GM12878 (cell line): ENCODE measurements around the gene NFU1. TPM values are rescaled to one million over a fixed set of nuclear protein-coding genes. Genes with fewer than 3 reads are reported as not detected.

Experiments
- ATAC-seq: fragments of 200-7000 bp; cut with Tn5 transposase; 3 replicates; pipeline ENCODE4 v1.9.1; 2020; ENCODE audit warnings: mild to moderate bottlenecking, moderate library complexity
- BruUV-seq: library from RNA; stranded (reverse); fragments of 400-500 nt; replicated peaks from 2 replicates; lab custom pipeline; 2021; lab: Mats Ljungman, UMichigan
- CTCF ChIA-PET: fragments of 300-600 bp; sonication (Branson Sonifier 250); formaldehyde crosslinking; extraction: SDS; loops from one replicate; lab custom pipeline; 2021; ENCODE audit warnings: inconsistent platforms; lab: Yijun Ruan, JAX
- POLR2A ChIA-PET: fragments of 350-600 bp; formaldehyde crosslinking; extraction: SDS; loops from one replicate; lab custom pipeline; 2021; ENCODE audit warnings: inconsistent platforms; lab: Charles Lee
- RAD21 ChIA-PET: fragments of 300-600 bp; sonication (Branson Sonifier 250); formaldehyde crosslinking; loops from one replicate; lab custom pipeline; 2023; ENCODE audit warnings: antibody characterized with exemption; ENCODE audit not compliant: unreplicated experiment; lab: Charles Lee
- SMC1A ChIA-PET: fragments of 300-600 bp; sonication (Branson Sonifier 250); formaldehyde crosslinking; loops from one replicate; lab custom pipeline; 2023; ENCODE audit not compliant: unreplicated experiment, uncharacterized antibody; lab: Charles Lee
- DNase-seq: peaks from one replicate; pipeline ENCODE4 v3.0.0-alpha.2; 2011; ENCODE audit warnings: low read depth, low spot score
- FAIRE-seq: peaks from 3 replicates; lab custom pipeline; 2011; peaks lifted over from hg19 to GRCh38; lab: Jason Lieb, UNC
- H2AFZ ChIP-seq: 2 replicates; pipeline ENCODE4 v1.6.0; 2011; ENCODE audit warnings: low read depth, low read length, control low read depth; ENCODE audit not compliant: control insufficient read depth
- H3K27ac ChIP-seq: 2 replicates; pipeline ENCODE4 v1.5.1; 2011; ENCODE audit warnings: control low read depth; ENCODE audit not compliant: control insufficient read depth, insufficient read depth
- H3K27me3 ChIP-seq, 2 experiments: replicated peaks in 1 of 2; 2 replicates each; pipeline versions ENCODE4 v1.6.0 to v1.6.1; 2011; ENCODE audit warnings: low read length in 1 of 2; ENCODE audit not compliant: control insufficient read depth in 2 of 2, insufficient read depth in 2 of 2
- H3K36me3 ChIP-seq, 2 experiments: 2 replicates each; pipeline ENCODE4 v1.5.1; 2011; ENCODE audit warnings: low read length in 1 of 2; ENCODE audit not compliant: control insufficient read depth in 2 of 2, insufficient read depth in 2 of 2
- H3K4me1 ChIP-seq: 2 replicates; pipeline ENCODE4 v1.6.1; 2011; ENCODE audit warnings: mild to moderate bottlenecking, low read length, moderate library complexity, mixed read lengths; ENCODE audit not compliant: control insufficient read depth, insufficient read depth
- H3K4me2 ChIP-seq: 2 replicates; pipeline ENCODE4 v1.6.0; 2011; ENCODE audit warnings: control low read depth; ENCODE audit not compliant: control insufficient read depth, insufficient read depth
- H3K4me3 ChIP-seq: fragments of 200-600 bp; sonication (generic); 2 replicates; pipeline ENCODE4 v1.5.1; 2016
- H3K79me2 ChIP-seq: 2 replicates; pipeline ENCODE4 v1.6.0; 2011; ENCODE audit warnings: low read length; ENCODE audit not compliant: control insufficient read depth, insufficient read depth
- H3K9ac ChIP-seq: 2 replicates; pipeline ENCODE4 v1.8.0; 2011; ENCODE audit warnings: low read length, control low read depth, mixed read lengths; ENCODE audit not compliant: control insufficient read depth, insufficient read depth
- H3K9me3 ChIP-seq: replicated peaks from 3 replicates; pipeline ENCODE4 v1.5.1; 2011; ENCODE audit warnings: mild to moderate bottlenecking, low read length; ENCODE audit not compliant: control insufficient read depth, insufficient read depth
- H4K20me1 ChIP-seq: 2 replicates; pipeline ENCODE4 v1.6.0; 2011; ENCODE audit not compliant: control insufficient read depth, insufficient read depth
- CBX3 ChIP-seq: fragments of 200-600 bp; sonication (generic); IDR thresholded peaks from 2 replicates; pipeline ENCODE4 v1.6.1; 2016; ENCODE audit warnings: low read depth, borderline replicate concordance
- DPF2 ChIP-seq: fragments of 450-650 bp; IDR thresholded peaks from 2 replicates; pipeline ENCODE4 v1.6.1; 2017; ENCODE audit warnings: mild to moderate bottlenecking
- ESRRA ChIP-seq: IDR thresholded peaks from 2 replicates; pipeline ENCODE4 v1.6.1; 2012; ENCODE audit warnings: mild to moderate bottlenecking, low read length, improper control_type of control experiment
- FOS ChIP-seq: IDR thresholded peaks from 3 replicates; pipeline ENCODE4 v1.6.1; 2011; ENCODE audit warnings: borderline replicate concordance; ENCODE audit not compliant: insufficient read length; ENCODE audit errors: extremely low read depth
- GABPA ChIP-seq: IDR thresholded peaks from 2 replicates; pipeline ENCODE4 v1.6.1; 2014; ENCODE audit warnings: antibody characterized with exemption, low read depth, mild to moderate bottlenecking, inconsistent platforms
- MAX ChIP-seq: IDR thresholded peaks from 2 replicates; pipeline ENCODE4 v1.6.1; 2012; ENCODE audit warnings: low read depth, low read length, improper control_type of control experiment
- MYC ChIP-seq: IDR thresholded peaks from 2 replicates; pipeline ENCODE4 v1.6.1; 2011; ENCODE audit warnings: mild to moderate bottlenecking, low read length, moderate library complexity, inconsistent platforms; ENCODE audit not compliant: insufficient read depth, insufficient replicate concordance, insufficient read length, severe bottlenecking
- RCOR1 ChIP-seq: conservative IDR thresholded peaks from 2 replicates; pipeline ENCODE4 v1.6.1; 2012; ENCODE audit warnings: low read depth, low read length, improper control_type of control experiment
- RELB ChIP-seq: fragments of 450-650 bp; IDR thresholded peaks from 2 replicates; pipeline ENCODE4 v1.6.1; 2017; ENCODE audit warnings: low read depth, mild to moderate bottlenecking, moderate library complexity
- REST ChIP-seq: IDR thresholded peaks from 2 replicates; pipeline ENCODE4 v1.6.1; 2012; ENCODE audit warnings: mild to moderate bottlenecking, low read depth, low read length
- RFX5 ChIP-seq: IDR thresholded peaks from 2 replicates; pipeline ENCODE4 v1.6.1; 2011; ENCODE audit warnings: low read depth, low read length, improper control_type of control experiment
- TCF12 ChIP-seq: IDR thresholded peaks from 2 replicates; pipeline ENCODE4 v1.6.1; 2011; ENCODE audit warnings: low read depth, mild to moderate bottlenecking, low read length
- TCF7 ChIP-seq: IDR thresholded peaks from 2 replicates; pipeline ENCODE4 v1.6.1; 2014; ENCODE audit warnings: antibody characterized with exemption, borderline replicate concordance
- YY1 ChIP-seq: IDR thresholded peaks from 2 replicates; pipeline ENCODE4 v1.6.1; 2011; ENCODE audit warnings: low read depth, mild to moderate bottlenecking, low read length
- ZNF217 ChIP-seq: fragments of 450-650 bp; IDR thresholded peaks from 2 replicates; pipeline ENCODE4 v1.6.1; 2017; ENCODE audit warnings: antibody characterized with exemption, mild to moderate bottlenecking
- in situ Hi-C: fragments of 300-500 bp; cut with MboI; formaldehyde crosslinking; loops from 9 replicates; pipeline ENCODE4 v1.14.3; 2018; ENCODE audit warnings: mixed read lengths
- intact Hi-C: fragments of 100-400 bp; cut with micrococcal nuclease; formaldehyde crosslinking; loops from one replicate; pipeline ENCODE4 v1.14.2; 2022; ENCODE audit not compliant: unreplicated experiment
- polyA plus RNA-seq, 11 experiments: library from polyadenylated mRNA; depleted of rRNA in 4 of 11; unstranded in 6 of 11; stranded (reverse) in 5 of 11; fragments of >200 nt; fragmentation: Nextera tagmentation in 4 of 11; fragmentation: Illumina TruSeq in 1 of 11; extraction: Ambion mirVana in 4 of 11; extraction: Trizol in 1 of 11; gene quantifications; 1 replicate in 1 of 11; 2 replicates in 10 of 11; pipeline versions ENCODE4 v1.2.1 to v1.2.3, GENCODE V29; 2011 to 2016; ENCODE audit warnings: inconsistent platforms in 2 of 11, missing spikeins in 2 of 11, low read depth in 1 of 11
- total RNA-seq, 4 experiments: library from RNA; depleted of rRNA in 3 of 4; stranded (reverse); fragments of >200 nt in 3 of 4; fragmentation: Illumina TruSeq in 1 of 4; extraction: Trizol in 1 of 4; gene quantifications; 2 replicates each; pipeline versions ENCODE4 v1.2.1 to v1.2.3, GENCODE V29; 2013 to 2021

Gene NFU1
- total and polyA plus RNA-seq, 10 of the 15 experiments (the other 5 are each of a cell fraction or from before 2014, with no cell fraction given) = 27.3 to 86.0 (median 41.5) TPM

DNA sequence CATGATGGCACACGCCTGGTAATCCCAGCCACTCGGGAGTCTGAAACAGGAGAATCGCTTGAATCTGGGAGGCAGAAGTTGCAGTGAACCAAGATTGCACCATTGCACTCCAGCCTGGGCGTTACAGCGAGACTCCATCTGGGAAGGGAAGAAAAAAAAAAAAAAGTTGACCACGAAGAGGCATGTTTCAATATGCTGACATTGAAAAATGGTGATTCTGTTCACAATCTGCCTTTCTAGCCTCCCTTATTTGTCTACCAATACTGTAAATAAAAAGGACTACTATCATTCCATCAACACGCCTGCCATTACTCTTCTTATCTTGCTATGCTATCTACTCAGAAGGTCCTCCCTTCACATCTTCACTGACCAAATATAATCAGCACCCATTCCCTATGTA is 68.6 kb downstream of the NFU1 start (continued):
- TF ChIP-seq RELB = no peak

- Histone ChIP-seq H3K9ac (no peak overlapping the region), H3K79me2 (no peaks in the 10 kb centered on the region), H3K4me1 (no peaks in the 10 kb centered on the region), H3K4me2 (no peak overlapping the region), H3K27me3 (no peaks in the 10 kb centered on the region), H3K36me3 (peaks cover 10 to 43% of the 10 kb centered on the region in 2 experiments), H3K9me3 (no peaks in the 10 kb centered on the region), H3K4me3 (no peak overlapping the region), H3K27ac (no peak overlapping the region), H2AFZ (no peak overlapping the region), H4K20me1 (no peaks in the 10 kb centered on the region)
- TF ChIP-seq DPF2 (no peak), TCF12 (no peak), ZNF217 (no peak), FOS (no peak), YY1 (no peak), TCF7 (no peak), RFX5 (no peak), CBX3 (no peak), ESRRA (no peak), MAX (no peak), GABPA (no peak), MYC (no peak), REST (no peak), RCOR1 (no peak)
- CTCF ChIA-PET = interaction anchor here (1.1 to 2.7 kb wide), 3 partner anchors 16 to 206 kb away, joined by 4 to 11 read pairs (median 9); no protein-coding TSS in a partner anchor
- BruUV-seq = no TSS peak
- POLR2A ChIA-PET = interaction anchor here (0.6 kb wide), 1 partner anchor 347 kb away, joined by 3 read pairs; no protein-coding TSS in a partner anchor
- ATAC-seq (no peak), DNase-seq (no peak), FAIRE-seq (no peak)
- intact Hi-C loops (no loop called here), in situ Hi-C loops (no loop called here)
- RAD21 ChIA-PET = no interaction called here
- SMC1A ChIA-PET = interaction anchor here (0.6 to 1.2 kb wide), 2 partner anchors 11 to 194 kb away, joined by 3 to 4 read pairs; no protein-coding TSS in a partner anchor
Measured at GRCh38 chr2:69359371-69359770, 77.9 kb downstream of the NFU1 start.
